ENCODE data around the gene PTGES3. TPM values are rescaled to one million over a fixed set of nuclear protein-coding genes. Genes with fewer than 3 reads are reported as not detected.

Gene PTGES3
- polyA plus RNA-seq, 1 donor from 2014 or later = 109 TPM

DNA sequence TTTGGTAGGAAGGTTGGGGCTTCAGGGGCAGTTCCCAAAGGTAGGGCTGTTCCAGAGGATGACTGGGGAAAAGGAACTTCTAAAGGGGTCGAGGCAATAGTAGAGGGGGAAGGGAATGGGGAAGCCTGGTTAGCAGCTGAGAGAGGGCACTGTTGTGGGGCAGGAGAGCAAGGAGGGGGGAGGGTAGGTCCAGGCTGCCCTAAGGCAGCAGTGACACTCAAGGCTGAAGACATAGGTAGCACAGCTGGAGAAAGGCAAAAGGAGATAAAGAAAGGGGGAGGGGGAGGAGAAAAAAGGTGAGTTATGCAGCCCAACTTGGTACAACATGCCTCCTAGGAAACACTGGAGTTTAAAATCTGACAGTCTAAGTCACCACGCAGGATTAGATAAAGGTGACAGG, 33.1 kb upstream of the PTGES3 start:
- H3K9me2 ChIP-seq (ENCODE audit: insufficient read depth, low read length) = no peaks in the 10 kb centered on the region
- H3K4me2 ChIP-seq (ENCODE audit: low read length) = no peak overlapping the region
- no peak overlapping the region for H2AFZ ChIP-seq (ENCODE audit: low read depth, low read length)
- TF ChIP-seq EZH2 (IDR thresholded peaks at IDR 0.05; ENCODE audit: borderline replicate concordance, insufficient read depth, low read length, poor library complexity, severe bottlenecking) (no peak), RAD21 (conservative IDR thresholded peaks at IDR 0.05) (no peak)
- TF ChIP-seq, protein P1, sequence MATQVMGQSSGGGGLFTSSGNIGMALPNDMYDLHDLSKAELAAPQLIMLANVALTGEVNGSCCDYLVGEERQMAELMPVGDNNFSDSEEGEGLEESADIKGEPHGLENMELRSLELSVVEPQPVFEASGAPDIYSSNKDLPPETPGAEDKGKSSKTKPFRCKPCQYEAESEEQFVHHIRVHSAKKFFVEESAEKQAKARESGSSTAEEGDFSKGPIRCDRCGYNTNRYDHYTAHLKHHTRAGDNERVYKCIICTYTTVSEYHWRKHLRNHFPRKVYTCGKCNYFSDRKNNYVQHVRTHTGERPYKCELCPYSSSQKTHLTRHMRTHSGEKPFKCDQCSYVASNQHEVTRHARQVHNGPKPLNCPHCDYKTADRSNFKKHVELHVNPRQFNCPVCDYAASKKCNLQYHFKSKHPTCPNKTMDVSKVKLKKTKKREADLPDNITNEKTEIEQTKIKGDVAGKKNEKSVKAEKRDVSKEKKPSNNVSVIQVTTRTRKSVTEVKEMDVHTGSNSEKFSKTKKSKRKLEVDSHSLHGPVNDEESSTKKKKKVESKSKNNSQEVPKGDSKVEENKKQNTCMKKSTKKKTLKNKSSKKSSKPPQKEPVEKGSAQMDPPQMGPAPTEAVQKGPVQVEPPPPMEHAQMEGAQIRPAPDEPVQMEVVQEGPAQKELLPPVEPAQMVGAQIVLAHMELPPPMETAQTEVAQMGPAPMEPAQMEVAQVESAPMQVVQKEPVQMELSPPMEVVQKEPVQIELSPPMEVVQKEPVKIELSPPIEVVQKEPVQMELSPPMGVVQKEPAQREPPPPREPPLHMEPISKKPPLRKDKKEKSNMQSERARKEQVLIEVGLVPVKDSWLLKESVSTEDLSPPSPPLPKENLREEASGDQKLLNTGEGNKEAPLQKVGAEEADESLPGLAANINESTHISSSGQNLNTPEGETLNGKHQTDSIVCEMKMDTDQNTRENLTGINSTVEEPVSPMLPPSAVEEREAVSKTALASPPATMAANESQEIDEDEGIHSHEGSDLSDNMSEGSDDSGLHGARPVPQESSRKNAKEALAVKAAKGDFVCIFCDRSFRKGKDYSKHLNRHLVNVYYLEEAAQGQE (IDR thresholded peaks at IDR 0.05; ENCODE audit: borderline replicate concordance) = no peak
- H3K9ac ChIP-seq (ENCODE audit: low read length) = no peak overlapping the region
- peaks cover 61% of the 10 kb centered on the region for H3K79me2 ChIP-seq (replicated peaks; ENCODE audit: insufficient read depth, low read length)
- H3K27ac ChIP-seq (ENCODE audit: low read length) = no peak overlapping the region
- H3F3A ChIP-seq (ENCODE audit: insufficient read depth, low read length, poor library complexity, severe bottlenecking) = no peaks in the 10 kb centered on the region
- H3K36me3 ChIP-seq (ENCODE audit: insufficient read depth, low read length) = no peaks in the 10 kb centered on the region
- H3K9me3 ChIP-seq (ENCODE audit: low read length) = no peaks in the 10 kb centered on the region
- no peak overlapping the region for H3K4me3 ChIP-seq (ENCODE audit: low read length)
- H3K27me3 ChIP-seq (ENCODE audit: insufficient read depth, low read depth, low read length) = no peaks in the 10 kb centered on the region
- no peaks in the 10 kb centered on the region for H4K20me1 ChIP-seq (ENCODE audit: insufficient read depth)

DNA sequence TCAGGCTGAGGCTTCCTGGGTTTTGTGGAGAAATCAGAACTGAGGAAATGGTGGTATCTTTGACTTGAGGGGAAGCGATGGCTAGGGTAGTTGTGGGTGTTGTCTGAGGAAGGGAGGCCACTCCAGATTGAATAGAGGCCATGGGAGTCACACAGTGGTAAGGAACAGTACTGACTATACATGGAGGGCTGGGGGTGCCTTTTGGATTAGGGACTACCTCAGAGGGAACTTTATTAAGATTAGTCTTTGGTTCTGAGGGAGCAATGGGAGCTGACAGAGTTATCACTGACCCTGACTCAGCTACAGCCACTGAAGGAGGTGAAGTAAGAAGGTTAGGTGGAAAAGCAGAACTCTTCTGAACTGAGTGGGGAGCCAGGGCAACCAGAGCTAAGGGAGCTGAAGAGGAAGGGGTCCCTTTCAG, 32.7 kb upstream of the PTGES3 start:
- Histone ChIP-seq H3K27ac (ENCODE audit: low read length) (no peak overlapping the region), H3K9ac (ENCODE audit: low read length) (no peak overlapping the region), H3K27me3 (ENCODE audit: insufficient read depth, low read depth, low read length) (no peaks in the 10 kb centered on the region), H3F3A (ENCODE audit: insufficient read depth, low read length, poor library complexity, severe bottlenecking) (no peaks in the 10 kb centered on the region), H3K9me2 (ENCODE audit: insufficient read depth, low read length) (no peaks in the 10 kb centered on the region), H2AFZ (ENCODE audit: low read depth, low read length) (no peak overlapping the region), H3K4me3 (ENCODE audit: low read length) (no peak overlapping the region), H3K9me3 (ENCODE audit: low read length) (no peaks in the 10 kb centered on the region), H4K20me1 (ENCODE audit: insufficient read depth) (no peaks in the 10 kb centered on the region), H3K79me2 (replicated peaks; ENCODE audit: insufficient read depth, low read length) (peaks cover 61% of the 10 kb centered on the region), H3K36me3 (ENCODE audit: insufficient read depth, low read length) (no peaks in the 10 kb centered on the region), H3K4me2 (ENCODE audit: low read length) (no peak overlapping the region)
- TF ChIP-seq POLR2AphosphoS5 (IDR thresholded peaks at IDR 0.05) = no peak
- TF ChIP-seq, protein P2, sequence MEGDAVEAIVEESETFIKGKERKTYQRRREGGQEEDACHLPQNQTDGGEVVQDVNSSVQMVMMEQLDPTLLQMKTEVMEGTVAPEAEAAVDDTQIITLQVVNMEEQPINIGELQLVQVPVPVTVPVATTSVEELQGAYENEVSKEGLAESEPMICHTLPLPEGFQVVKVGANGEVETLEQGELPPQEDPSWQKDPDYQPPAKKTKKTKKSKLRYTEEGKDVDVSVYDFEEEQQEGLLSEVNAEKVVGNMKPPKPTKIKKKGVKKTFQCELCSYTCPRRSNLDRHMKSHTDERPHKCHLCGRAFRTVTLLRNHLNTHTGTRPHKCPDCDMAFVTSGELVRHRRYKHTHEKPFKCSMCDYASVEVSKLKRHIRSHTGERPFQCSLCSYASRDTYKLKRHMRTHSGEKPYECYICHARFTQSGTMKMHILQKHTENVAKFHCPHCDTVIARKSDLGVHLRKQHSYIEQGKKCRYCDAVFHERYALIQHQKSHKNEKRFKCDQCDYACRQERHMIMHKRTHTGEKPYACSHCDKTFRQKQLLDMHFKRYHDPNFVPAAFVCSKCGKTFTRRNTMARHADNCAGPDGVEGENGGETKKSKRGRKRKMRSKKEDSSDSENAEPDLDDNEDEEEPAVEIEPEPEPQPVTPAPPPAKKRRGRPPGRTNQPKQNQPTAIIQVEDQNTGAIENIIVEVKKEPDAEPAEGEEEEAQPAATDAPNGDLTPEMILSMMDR (IDR thresholded peaks at IDR 0.05; ENCODE audit: poor library complexity, severe bottlenecking) = no peak
- TF ChIP-seq MXI1 (conservative IDR thresholded peaks at IDR 0.05; ENCODE audit: poor library complexity, severe bottlenecking) = no peak
- TF ChIP-seq TAF1 (IDR thresholded peaks at IDR 0.05; ENCODE audit: low read depth) = no peak
- TF ChIP-seq RAD21 (conservative IDR thresholded peaks at IDR 0.05) = no peak
- TF ChIP-seq EP300 (conservative IDR thresholded peaks at IDR 0.05; ENCODE audit: poor library complexity, severe bottlenecking) = no peak
- no peak for TF ChIP-seq SMC3 (conservative IDR thresholded peaks at IDR 0.05; ENCODE audit: poor library complexity)
- TF ChIP-seq, protein P1 (IDR thresholded peaks at IDR 0.05; ENCODE audit: borderline replicate concordance) = no peak
- no peak for TF ChIP-seq EZH2 (IDR thresholded peaks at IDR 0.05; ENCODE audit: borderline replicate concordance, insufficient read depth, low read length, poor library complexity, severe bottlenecking)
